Measurements from ENCODE around the gene LYSMD2.

LYSMD2 gene

GRCh38 chr15:51706926-51707608, 30.4 kb downstream of the LYSMD2 start:
- TF ChIP-seq CTCF (IDR thresholded peaks at IDR 0.05; ENCODE audit: insufficient read depth, low read depth, low read length, missing control alignments), result no peak

DNA sequence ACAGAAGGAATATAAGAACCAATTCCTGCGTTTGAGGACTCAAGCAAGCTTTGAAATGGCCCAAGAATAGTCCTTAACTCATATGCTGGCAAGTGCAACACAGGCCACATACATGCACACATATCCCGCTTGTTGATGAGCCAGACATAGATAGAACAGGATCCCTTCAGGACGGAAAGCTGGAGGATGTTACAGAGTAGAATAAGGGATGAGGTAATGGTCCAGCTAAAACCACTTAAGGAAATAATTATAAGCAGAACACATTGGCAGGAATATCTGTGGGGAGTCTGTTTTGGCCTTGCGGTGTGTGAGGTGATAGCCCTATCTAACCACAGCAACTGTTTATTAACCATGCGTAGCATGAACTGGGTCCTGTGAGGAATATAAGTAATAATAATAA, 31.2 kb downstream of the LYSMD2 start:
- DNase-seq (ENCODE audit: low read depth), result no peak
- no peak for TF ChIP-seq CTCF (IDR thresholded peaks at IDR 0.05; ENCODE audit: insufficient read depth, low read depth, low read length, missing control alignments)
- no peak overlapping the region for H3K4me3 ChIP-seq (ENCODE audit: low read length)

More at GRCh38 chr15:51706926-51707608, 30.4 kb downstream of the LYSMD2 start:
- DNase-seq (ENCODE audit: low read depth), result no peak
- no peak overlapping the region for H3K4me3 ChIP-seq (ENCODE audit: low read length)

DNA sequence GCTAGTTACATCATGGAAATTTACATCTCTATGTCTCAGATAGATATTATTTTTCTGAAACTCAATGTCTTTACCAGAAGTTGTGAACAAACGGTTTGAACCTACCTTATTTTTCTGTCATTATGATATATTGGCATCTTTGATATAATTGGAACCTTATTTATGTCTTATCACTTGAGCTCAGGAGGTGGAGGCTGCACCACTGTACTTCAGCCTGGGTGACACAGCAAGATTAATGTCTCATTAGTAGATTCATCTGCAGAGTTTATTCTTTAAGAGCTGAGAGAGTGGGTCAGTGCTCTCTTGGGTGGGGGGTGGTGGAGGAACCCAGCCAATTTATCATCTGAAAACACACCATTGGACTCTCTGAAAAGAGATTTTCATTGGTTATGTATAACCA, 34.7 kb downstream of the LYSMD2 start:
- no peak overlapping the region for H3K4me3 ChIP-seq (ENCODE audit: low read length)
- no peak for TF ChIP-seq CTCF (IDR thresholded peaks at IDR 0.05; ENCODE audit: insufficient read depth, low read depth, low read length, missing control alignments)
- DNase-seq (ENCODE audit: low read depth), result no peak

DNA sequence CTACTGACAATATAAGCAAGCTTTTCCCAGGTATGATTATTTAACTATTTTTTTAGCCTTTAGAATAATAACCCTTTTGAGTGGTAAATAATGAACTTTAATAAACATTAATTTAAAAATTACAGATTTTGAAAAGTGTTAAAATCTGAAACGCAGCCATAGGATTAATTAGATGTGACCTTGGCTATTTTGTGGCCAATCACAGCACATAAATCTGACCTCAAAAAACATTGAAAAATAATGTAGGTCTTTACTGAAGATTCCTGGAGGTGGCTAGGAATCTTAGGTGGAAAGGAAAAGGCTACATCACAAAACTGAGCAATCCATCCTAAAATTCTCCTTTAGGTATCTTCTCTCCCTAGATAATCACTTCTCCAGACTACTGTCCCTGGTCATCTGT, 38.1 kb downstream of the LYSMD2 start:
- H3K4me3 ChIP-seq (ENCODE audit: low read length), result no peak overlapping the region
- no peak for TF ChIP-seq CTCF (IDR thresholded peaks at IDR 0.05; ENCODE audit: insufficient read depth, low read depth, low read length, missing control alignments)
- DNase-seq (ENCODE audit: low read depth), result no peak

- no peak overlapping the region for H3K4me3 ChIP-seq (ENCODE audit: low read length)
- no peak for TF ChIP-seq CTCF (IDR thresholded peaks at IDR 0.05; ENCODE audit: insufficient read depth, low read depth, low read length, missing control alignments)
- no peak for DNase-seq (ENCODE audit: low read depth)
These were observed 40.3 kb downstream of the LYSMD2 start for GRCh38 chr15:51697163-51697562.

GRCh38 chr15:51696566-51696965, 40.9 kb downstream of the LYSMD2 start:
- no peak overlapping the region for H3K4me3 ChIP-seq (ENCODE audit: low read length)
- DNase-seq (ENCODE audit: low read depth), result no peak
- TF ChIP-seq CTCF (IDR thresholded peaks at IDR 0.05; ENCODE audit: insufficient read depth, low read depth, low read length, missing control alignments), result no peak

DNA sequence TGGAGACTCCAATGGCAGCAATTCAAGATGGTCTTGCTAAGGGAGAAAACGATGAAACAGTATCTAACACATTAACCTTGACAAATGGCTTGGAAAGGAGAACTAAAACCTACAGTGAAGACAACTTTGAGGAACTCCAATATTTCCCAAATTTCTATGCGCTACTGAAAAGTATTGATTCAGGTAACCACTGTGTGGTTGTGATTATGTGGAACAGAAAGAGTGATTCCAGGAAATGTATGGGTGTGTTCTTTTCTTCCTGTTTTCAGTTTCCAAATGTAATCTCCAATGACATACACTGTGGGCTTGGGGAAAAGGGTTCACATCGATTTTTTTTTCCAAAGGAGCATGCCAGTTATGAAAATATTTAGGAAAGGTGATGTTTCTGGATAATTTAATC, 45.3 kb downstream of the LYSMD2 start:
- no peak for DNase-seq (ENCODE audit: low read depth)
- H3K4me3 ChIP-seq (ENCODE audit: low read length), result no peak overlapping the region
- TF ChIP-seq CTCF (IDR thresholded peaks at IDR 0.05; ENCODE audit: insufficient read depth, low read depth, low read length, missing control alignments), result no peak
